Neural cell (in vitro differentiated cells): ENCODE results near the gene STN1.

Experiments used
- EZH2 ChIP-seq: fragments of 200-600, 300-800 bp; shearing (Covaris generic), sonication (generic); IDR thresholded peaks from 2 replicates; pipeline ENCODE4 v1.6.1; 2014; ENCODE audit warnings: antibody characterized with exemption, low read length, borderline replicate concordance, mild to moderate bottlenecking; ENCODE audit not compliant: insufficient read depth, poor library complexity, severe bottlenecking
- TF ChIP-seq, protein P1 (sequence below): IDR thresholded peaks from 2 replicates; pipeline ENCODE4 v1.6.1; 2012; ENCODE audit warnings: borderline replicate concordance
- TF ChIP-seq, protein P2 (sequence below): fragments of 450-650 bp; IDR thresholded peaks from 2 replicates; pipeline ENCODE4 v1.5.1; 2014; ENCODE audit warnings: antibody characterized with exemption, mild to moderate bottlenecking, moderate library complexity; ENCODE audit not compliant: poor library complexity, severe bottlenecking

DNA sequence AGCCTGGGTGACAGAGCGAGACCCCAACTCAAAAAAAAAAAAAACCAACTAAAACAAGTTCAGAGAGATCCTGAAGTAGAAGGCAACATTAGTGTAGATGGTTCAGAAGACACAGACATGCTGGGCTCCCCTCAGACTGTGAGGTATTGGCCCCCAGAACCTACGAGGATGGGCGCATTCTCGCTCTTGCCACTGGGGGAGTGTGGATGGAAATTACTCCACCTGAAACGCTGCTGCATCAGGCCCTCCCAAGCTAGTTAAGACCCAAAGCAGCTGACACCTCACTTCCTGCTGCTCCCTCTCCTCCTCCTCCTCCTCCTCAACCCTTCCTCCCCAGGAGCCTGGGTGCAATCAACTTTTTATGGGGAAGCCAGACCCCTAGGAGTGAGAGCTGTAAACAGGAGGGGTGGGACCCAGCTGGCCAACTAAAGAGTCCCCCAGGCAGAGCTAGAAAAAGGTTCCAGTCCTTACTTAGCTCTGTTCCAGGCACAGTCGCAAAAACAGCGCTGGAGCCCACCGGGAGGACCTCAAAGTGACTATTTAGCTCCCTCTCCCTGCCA is 70.0 kb downstream of the STN1 start:
- TF ChIP-seq, protein P1, sequence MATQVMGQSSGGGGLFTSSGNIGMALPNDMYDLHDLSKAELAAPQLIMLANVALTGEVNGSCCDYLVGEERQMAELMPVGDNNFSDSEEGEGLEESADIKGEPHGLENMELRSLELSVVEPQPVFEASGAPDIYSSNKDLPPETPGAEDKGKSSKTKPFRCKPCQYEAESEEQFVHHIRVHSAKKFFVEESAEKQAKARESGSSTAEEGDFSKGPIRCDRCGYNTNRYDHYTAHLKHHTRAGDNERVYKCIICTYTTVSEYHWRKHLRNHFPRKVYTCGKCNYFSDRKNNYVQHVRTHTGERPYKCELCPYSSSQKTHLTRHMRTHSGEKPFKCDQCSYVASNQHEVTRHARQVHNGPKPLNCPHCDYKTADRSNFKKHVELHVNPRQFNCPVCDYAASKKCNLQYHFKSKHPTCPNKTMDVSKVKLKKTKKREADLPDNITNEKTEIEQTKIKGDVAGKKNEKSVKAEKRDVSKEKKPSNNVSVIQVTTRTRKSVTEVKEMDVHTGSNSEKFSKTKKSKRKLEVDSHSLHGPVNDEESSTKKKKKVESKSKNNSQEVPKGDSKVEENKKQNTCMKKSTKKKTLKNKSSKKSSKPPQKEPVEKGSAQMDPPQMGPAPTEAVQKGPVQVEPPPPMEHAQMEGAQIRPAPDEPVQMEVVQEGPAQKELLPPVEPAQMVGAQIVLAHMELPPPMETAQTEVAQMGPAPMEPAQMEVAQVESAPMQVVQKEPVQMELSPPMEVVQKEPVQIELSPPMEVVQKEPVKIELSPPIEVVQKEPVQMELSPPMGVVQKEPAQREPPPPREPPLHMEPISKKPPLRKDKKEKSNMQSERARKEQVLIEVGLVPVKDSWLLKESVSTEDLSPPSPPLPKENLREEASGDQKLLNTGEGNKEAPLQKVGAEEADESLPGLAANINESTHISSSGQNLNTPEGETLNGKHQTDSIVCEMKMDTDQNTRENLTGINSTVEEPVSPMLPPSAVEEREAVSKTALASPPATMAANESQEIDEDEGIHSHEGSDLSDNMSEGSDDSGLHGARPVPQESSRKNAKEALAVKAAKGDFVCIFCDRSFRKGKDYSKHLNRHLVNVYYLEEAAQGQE, result no peak
- no peak for TF ChIP-seq EZH2
- TF ChIP-seq, protein P2, sequence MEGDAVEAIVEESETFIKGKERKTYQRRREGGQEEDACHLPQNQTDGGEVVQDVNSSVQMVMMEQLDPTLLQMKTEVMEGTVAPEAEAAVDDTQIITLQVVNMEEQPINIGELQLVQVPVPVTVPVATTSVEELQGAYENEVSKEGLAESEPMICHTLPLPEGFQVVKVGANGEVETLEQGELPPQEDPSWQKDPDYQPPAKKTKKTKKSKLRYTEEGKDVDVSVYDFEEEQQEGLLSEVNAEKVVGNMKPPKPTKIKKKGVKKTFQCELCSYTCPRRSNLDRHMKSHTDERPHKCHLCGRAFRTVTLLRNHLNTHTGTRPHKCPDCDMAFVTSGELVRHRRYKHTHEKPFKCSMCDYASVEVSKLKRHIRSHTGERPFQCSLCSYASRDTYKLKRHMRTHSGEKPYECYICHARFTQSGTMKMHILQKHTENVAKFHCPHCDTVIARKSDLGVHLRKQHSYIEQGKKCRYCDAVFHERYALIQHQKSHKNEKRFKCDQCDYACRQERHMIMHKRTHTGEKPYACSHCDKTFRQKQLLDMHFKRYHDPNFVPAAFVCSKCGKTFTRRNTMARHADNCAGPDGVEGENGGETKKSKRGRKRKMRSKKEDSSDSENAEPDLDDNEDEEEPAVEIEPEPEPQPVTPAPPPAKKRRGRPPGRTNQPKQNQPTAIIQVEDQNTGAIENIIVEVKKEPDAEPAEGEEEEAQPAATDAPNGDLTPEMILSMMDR, result peak; percentile 13
